ENCODE measurements around the gene SLAMF1. TPM values are rescaled to one million over a fixed set of nuclear protein-coding genes. Genes with fewer than 3 reads are reported as not detected.
"Not testable (repeated sequence)": the region's sequence is repeated elsewhere in the genome, so short reads cannot be mapped to it uniquely, and the experiment has no call there.

Gene SLAMF1
- total RNA-seq, 1 donor from 2014 or later = not detected

- no peak for DNase-seq (ENCODE audit: low read depth, low spot score)
Measured at GRCh38 chr1:160640359-160641123, 6.3 kb downstream of the SLAMF1 start.

GRCh38 chr1:160639652-160640051, 7.2 kb downstream of the SLAMF1 start:
- no peak for DNase-seq (ENCODE audit: low read depth, low spot score)

GRCh38 chr1:160638926-160639325, 7.9 kb downstream of the SLAMF1 start:
- no peak for DNase-seq (ENCODE audit: low read depth, low spot score)

- DNase-seq (ENCODE audit: low read depth, low spot score) = no peak
Measured at GRCh38 chr1:160638540-160638857, 8.3 kb downstream of the SLAMF1 start.

GRCh38 chr1:160637821-160638539, 8.9 kb downstream of the SLAMF1 start:
- DNase-seq (ENCODE audit: low read depth, low spot score) = no peak

- DNase-seq (ENCODE audit: low read depth, low spot score) = no peak
Measured at GRCh38 chr1:160637065-160637464, 9.8 kb downstream of the SLAMF1 start.

- DNase-seq (ENCODE audit: low read depth, low spot score) = no peak
Measured at GRCh38 chr1:160636547-160636946, 10.3 kb downstream of the SLAMF1 start.

- no peak for DNase-seq (ENCODE audit: low read depth, low spot score)
Measured at GRCh38 chr1:160636076-160636475, 10.8 kb downstream of the SLAMF1 start.

GRCh38 chr1:160634543-160635491, 12.0 kb downstream of the SLAMF1 start:
- no peak for DNase-seq (ENCODE audit: low read depth, low spot score)

GRCh38 chr1:160633330-160633903, 13.4 kb downstream of the SLAMF1 start:
- DNase-seq (ENCODE audit: low read depth, low spot score) = no peak

- DNase-seq (ENCODE audit: low read depth, low spot score) = no peak
Measured at GRCh38 chr1:160631983-160632625, 14.7 kb downstream of the SLAMF1 start.

GRCh38 chr1:160630523-160631451, 16.1 kb downstream of the SLAMF1 start:
- DNase-seq (ENCODE audit: low read depth, low spot score) = no peak

GRCh38 chr1:160629286-160630210, 17.3 kb downstream of the SLAMF1 start:
- DNase-seq (ENCODE audit: low read depth, low spot score) = no peak

- DNase-seq (ENCODE audit: low read depth, low spot score) = no peak
Measured at GRCh38 chr1:160628799-160629263, 18.0 kb downstream of the SLAMF1 start.

- DNase-seq (ENCODE audit: low read depth, low spot score) = not testable (repeated sequence)
Measured at GRCh38 chr1:160627677-160628289, 19.1 kb downstream of the SLAMF1 start.

GRCh38 chr1:160626509-160627342, 20.1 kb downstream of the SLAMF1 start:
- no peak for DNase-seq (ENCODE audit: low read depth, low spot score)

Data from pulmonary artery endothelial cell (primary cell).